Mononuclear cell (primary cell): ENCODE measurements around the gene SH3TC1. TPM values are rescaled to one million over a fixed set of nuclear protein-coding genes. Genes with fewer than 3 reads are reported as not detected.
A peak's percentile ranks its signal among the peaks of the same experiment; 100 is the strongest.

ENCODE experiments used
- H3K27me3 ChIP-seq: 2 replicates; pipeline ENCODE4 v1.6.0; 2011; ENCODE audit warnings: low read length, control low read depth; ENCODE audit not compliant: insufficient read depth
- H3K4me1 ChIP-seq: 2 replicates; pipeline ENCODE4 v1.5.1; 2011; ENCODE audit warnings: mild to moderate bottlenecking, low read length, control low read depth; ENCODE audit not compliant: insufficient read depth
- H3K4me3 ChIP-seq: 2 replicates; pipeline ENCODE4 v1.5.1; 2011; ENCODE audit warnings: mild to moderate bottlenecking, low read length, moderate library complexity
- H3K9me3 ChIP-seq: 2 replicates; pipeline ENCODE4 v1.5.1; 2011; ENCODE audit warnings: low read depth, mild to moderate bottlenecking, control low read depth, low read length
- total RNA-seq: library from RNA; depleted of rRNA; stranded (reverse); fragments of >200 nt; gene quantifications from one replicate; pipeline ENCODE4 v1.2.3, GENCODE V29; 2012

SH3TC1 gene
- 56.6 TPM for total RNA-seq

GRCh38 chr4:8198906-8199593 is at the start of gene SH3TC1:
Gene SH3TC1, plus strand, starts transcription at chr4:8199290. Its CDS starts 5,905 bp downstream, at chr4:8205195.
- H3K27me3 ChIP-seq: no peaks in the 10 kb centered on the region
- H3K4me3 ChIP-seq: peak within 1 kb of the TSS; percentile 60
- peaks cover 63% of the 10 kb centered on the region for H3K4me1 ChIP-seq
- H3K9me3 ChIP-seq: no peaks in the 10 kb centered on the region

DNA sequence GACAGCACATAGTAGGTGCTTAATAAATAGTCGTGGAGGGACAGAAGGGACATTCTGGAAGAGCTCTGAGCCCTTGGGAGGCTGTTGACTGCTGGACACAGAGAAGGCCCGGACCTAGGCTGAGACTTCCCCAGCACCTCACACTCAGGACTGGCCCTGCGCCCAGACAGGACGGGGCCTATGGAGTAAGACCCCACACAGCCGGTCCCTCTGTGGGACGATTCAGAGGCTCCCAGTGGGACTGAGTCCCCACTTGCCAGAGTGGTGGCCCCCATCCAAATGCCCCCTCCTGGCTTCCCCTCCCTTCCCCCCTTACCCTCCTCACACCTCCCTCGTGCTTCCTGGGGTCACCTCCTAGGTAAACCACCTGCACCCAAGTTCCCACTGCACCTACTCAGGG is 49.4 kb upstream of the SH3TC1 start:
- H3K4me3 ChIP-seq: no peak overlapping the region
- H3K27me3 ChIP-seq: no peaks in the 10 kb centered on the region
- H3K9me3 ChIP-seq: no peaks in the 10 kb centered on the region
- no peaks in the 10 kb centered on the region for H3K4me1 ChIP-seq

DNA sequence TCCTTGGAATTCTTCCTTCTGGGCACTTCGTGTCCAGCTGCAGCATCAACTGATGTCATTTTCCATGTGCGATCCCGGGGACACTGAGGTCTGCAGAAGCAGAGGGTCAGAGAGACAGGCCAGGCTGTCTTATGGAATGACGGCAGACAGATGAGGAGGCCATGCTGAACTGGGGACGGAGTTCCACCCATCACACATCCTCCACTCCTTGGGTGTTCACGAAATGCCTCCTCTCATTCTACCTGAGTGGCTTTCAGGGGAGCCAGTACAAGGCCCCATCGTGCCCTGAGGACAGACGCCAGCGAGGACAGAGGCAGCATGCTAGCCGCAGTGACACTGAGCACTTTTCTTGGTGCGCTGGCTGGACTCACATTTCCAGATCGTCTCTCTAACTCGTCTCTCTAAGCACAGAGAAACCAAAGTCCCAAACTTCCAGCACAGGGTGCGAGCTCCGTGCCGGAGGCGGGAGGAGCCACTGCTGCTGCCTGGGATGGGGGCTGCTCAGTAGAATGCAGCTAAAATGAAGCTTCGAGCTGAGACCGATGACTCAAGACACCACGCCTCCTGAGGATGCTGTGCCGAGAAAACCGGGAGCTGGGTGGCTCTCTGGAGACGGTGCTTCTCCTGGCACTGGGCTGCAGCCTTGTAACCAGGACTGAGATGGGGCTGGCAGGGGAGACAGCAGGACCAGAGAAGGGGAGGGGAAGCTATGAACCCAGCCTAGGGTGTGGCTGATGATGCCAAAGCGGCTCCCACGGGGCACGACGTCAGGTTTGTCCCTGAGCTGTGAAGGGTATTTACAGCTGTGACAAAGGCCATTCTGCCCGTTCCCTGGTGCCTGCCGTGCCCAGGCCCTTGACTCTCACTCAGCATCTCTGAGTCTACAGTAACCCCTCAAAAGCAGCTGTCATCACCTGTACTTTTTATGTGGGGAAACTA is 48.7 kb upstream of the SH3TC1 start:
- H3K4me3 ChIP-seq: no peak overlapping the region

DNA sequence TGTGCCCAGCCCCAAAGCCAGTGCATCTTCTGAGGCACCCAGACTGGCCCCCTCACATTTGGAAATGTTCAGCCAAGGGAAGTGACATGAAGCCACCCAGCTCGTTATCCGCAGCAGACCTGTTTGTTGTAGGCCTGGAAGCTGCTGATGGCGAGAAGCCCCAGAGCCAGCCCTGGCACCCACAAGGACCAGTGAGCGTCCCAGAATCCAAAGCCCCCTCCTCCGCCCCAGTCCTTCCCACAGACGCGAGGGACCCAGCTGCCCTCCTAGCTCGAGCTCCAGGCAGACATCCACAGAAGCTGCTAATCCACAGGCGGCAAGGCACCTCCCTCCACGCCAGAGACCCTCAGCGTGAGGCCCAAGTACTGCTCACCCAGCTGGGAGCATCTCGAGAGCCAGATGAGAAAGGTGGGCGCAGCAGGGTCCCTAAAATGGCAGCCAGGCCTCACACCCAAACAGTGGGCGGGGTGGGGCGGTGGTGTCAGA is 47.9 kb upstream of the SH3TC1 start:
- H3K4me3 ChIP-seq: no peak overlapping the region
- H3K4me1 ChIP-seq: no peaks in the 10 kb centered on the region
- H3K27me3 ChIP-seq: no peaks in the 10 kb centered on the region
- H3K9me3 ChIP-seq: no peaks in the 10 kb centered on the region

More for the DNA sequence above, 48.7 kb upstream of the SH3TC1 start:
- Histone ChIP-seq H3K9me3 (no peaks in the 10 kb centered on the region), H3K27me3 (no peaks in the 10 kb centered on the region), H3K4me1 (no peaks in the 10 kb centered on the region)

DNA sequence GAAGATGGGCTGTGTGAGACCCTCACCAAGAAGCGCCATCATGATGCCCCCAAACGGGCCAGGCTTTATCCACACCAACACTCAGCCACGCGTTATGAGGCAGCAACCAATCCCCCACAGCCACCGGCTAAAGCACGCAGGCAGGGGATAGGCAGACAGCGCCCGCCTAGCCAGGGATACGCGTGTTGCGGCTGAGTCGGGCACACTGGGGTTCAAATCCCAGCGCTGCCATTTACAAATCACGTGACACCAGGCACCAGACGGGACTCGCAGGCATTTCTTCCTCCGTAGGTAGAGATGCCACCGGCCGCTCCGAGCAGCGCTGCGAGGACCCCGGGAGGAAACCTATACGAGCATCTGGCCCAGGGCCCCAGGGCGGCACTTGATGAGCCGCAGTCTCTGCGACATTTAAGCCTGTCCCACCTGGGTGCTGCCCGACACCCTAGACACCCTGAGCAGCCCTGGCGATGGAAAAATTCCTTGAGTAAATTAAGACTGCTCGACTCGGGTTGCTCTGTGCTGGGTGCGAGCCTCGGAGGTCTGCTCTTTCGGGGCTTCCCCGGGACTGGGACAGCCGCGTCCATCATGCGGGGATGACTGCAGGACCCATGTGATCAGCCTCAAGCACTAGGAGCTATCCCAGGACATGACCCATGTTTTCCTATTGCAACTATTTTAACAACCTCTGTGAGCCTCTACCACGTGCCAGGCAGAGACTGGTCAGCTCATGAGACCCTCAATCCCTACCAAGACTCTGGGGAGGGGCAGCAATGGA is 46.8 kb upstream of the SH3TC1 start:
- no peaks in the 10 kb centered on the region for H3K9me3 ChIP-seq
- no peaks in the 10 kb centered on the region for H3K4me1 ChIP-seq
- H3K27me3 ChIP-seq: peaks cover 5% of the 10 kb centered on the region
- H3K4me3 ChIP-seq: no peak overlapping the region

DNA sequence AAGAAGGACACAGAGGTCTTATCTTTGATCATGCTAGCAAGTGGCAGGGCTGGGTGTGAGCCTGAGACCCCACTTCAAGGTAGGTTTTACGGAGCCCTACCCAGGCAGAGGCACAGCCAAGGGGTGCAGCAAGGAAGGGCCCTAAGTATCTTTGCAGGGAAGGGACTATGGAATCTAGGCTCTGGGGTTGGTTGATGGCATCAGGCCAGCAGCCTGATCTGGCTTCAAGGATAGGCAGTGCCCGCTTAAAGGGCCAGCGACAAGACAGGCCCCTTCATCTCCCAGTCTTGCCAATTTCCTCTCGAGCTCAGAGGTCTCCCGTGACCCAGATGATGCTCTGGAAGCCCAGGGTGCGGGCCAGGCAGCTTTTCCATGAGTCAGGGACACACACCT is 46.2 kb upstream of the SH3TC1 start:
- Histone ChIP-seq H3K4me1 (peaks cover 3% of the 10 kb centered on the region), H3K9me3 (no peaks in the 10 kb centered on the region), H3K4me3 (no peak overlapping the region), H3K27me3 (peaks cover 11% of the 10 kb centered on the region)

DNA sequence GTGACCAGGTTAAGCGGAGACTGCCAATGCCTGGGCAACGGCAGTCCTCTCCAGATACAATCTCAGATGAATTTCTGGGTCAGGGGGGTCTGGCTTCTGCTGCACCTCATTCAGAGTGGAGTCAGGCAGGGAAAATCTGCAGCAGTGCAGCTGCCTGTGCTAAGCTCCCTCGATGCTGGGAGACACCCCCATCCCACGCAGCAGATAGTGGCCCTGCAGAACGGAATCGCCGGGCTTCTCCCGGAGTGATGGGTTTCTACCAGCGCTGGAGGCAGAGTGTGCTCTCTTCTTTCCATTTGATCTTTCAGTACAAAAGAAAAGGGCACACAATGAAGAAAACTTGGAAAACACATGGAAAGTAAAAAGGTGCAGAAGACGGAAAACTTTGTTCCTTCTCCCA is 45.6 kb upstream of the SH3TC1 start:
- peaks cover 14% of the 10 kb centered on the region for H3K27me3 ChIP-seq

GRCh38 chr4:8155048-8155447 is 44.0 kb upstream of the SH3TC1 start:
- H3K9me3 ChIP-seq: no peaks in the 10 kb centered on the region
- peaks cover 14% of the 10 kb centered on the region for H3K27me3 ChIP-seq
- peaks cover 18% of the 10 kb centered on the region for H3K4me1 ChIP-seq
- no peak overlapping the region for H3K4me3 ChIP-seq

More for the DNA sequence above, 45.6 kb upstream of the SH3TC1 start:
- H3K4me3 ChIP-seq: no peak overlapping the region
- peaks cover 9% of the 10 kb centered on the region for H3K4me1 ChIP-seq
- H3K9me3 ChIP-seq: no peaks in the 10 kb centered on the region

DNA sequence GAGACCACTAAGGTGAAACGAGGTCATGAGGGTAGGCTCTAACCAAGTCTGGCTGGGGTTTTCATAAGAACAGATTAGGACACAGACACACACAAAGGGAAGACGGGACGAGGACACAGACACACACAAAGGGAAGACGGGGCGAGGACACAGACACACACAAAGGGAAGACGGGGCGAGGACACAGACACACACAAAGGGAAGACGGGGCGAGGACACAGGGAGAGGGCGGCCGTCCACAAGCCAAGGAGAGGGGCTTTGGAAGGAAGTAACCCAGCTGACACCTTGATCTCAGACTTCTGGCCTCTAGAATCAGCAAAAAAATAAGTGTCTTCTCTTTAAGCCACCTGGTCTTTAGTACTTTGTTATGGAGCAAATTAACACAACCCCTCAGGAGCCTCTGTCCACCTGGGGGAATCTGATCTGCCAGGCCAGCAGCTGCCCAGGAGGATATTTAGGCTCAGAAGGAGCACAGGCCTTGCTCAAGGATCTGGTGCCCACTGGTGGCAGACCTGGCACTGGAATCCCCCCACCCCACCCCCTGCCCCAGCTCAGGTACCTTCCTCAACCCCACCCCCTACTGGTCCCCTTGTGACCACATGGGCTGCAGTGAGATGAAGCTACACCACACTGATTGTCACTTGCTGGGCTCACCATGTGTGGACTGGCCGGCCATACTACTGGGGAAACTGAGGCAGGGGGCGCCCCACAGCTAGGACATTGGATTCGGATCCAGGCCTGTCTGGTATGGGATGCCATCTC is 43.2 kb upstream of the SH3TC1 start:
- H3K9me3 ChIP-seq: no peaks in the 10 kb centered on the region
- H3K4me1 ChIP-seq: peaks cover 18% of the 10 kb centered on the region
- H3K27me3 ChIP-seq: peaks cover 14% of the 10 kb centered on the region
- H3K4me3 ChIP-seq: no peak overlapping the region

- Histone ChIP-seq H3K4me3 (no peak overlapping the region), H3K4me1 (peaks cover 18% of the 10 kb centered on the region), H3K9me3 (no peaks in the 10 kb centered on the region), H3K27me3 (peaks cover 14% of the 10 kb centered on the region)
Observed at GRCh38 chr4:8156617-8157016, 42.5 kb upstream of the SH3TC1 start.

- Histone ChIP-seq H3K9me3 (no peaks in the 10 kb centered on the region), H3K4me3 (no peak overlapping the region), H3K4me1 (peaks cover 18% of the 10 kb centered on the region), H3K27me3 (peaks cover 14% of the 10 kb centered on the region)
Observed at GRCh38 chr4:8157496-8157895, 41.6 kb upstream of the SH3TC1 start.

- no peaks in the 10 kb centered on the region for H3K9me3 ChIP-seq
- H3K27me3 ChIP-seq: peaks cover 14% of the 10 kb centered on the region
- H3K4me1 ChIP-seq: peaks cover 18% of the 10 kb centered on the region
- peak overlapping the region; percentile 46 for H3K4me3 ChIP-seq
Observed at GRCh38 chr4:8157944-8158709, 41.0 kb upstream of the SH3TC1 start.

- Histone ChIP-seq H3K4me3 (peak within 1 kb of the TSS; percentile 73), H3K27me3 (peaks cover 14% of the 10 kb centered on the region), H3K4me1 (peaks cover 18% of the 10 kb centered on the region), H3K9me3 (no peaks in the 10 kb centered on the region)
Observed at GRCh38 chr4:8158710-8159536, 40.2 kb upstream of the SH3TC1 start, which contains the start of gene ABLIM2. Gene ABLIM2, minus strand, starts transcription at chr4:8158813. Its CDS starts 124 bp downstream, at chr4:8158689.
